ENCODE data around the gene GSG1L.

The GSG1L gene

DNA sequence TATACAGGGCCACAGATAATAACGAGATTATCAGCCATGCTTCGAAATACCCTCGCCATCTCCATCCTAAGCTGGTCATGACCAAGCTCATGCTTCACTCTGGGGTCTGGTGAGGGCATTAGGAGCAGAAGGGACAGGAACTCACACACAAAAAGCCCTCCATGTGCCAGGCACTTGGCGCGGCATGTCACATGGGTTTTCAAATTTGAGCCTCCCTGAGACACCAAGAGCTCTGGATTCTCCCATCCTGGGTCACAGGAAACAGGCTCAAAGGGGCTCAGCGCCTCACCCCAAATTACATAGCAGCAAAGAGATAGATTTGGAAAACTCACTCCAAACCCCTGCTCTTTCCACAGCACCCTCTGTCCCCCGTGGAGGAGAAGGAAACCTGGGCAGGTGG lies 239.5 kb downstream of the GSG1L start:
- no peak for DNase-seq (ENCODE audit: low read depth in 3 of 3, low spot score in 1 of 3)

DNA sequence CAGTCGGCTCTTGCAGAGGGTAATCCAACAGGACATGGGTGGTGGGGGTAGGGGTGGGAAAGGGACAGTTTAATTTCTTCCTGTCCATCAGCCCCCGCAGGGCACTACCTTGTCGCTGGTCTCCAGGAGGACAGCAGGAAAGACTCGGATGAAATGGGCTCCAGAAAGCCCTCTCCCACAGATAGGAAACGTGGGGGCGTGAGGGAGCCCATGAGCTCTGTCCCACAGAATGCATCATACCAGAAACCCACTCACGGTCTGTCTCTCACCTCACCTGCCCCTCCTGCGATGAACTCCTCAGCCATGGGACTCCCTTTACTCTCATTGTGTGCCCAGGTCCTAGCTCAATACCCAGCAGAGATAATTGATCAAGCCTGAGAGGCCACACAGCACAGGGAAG lies 240.1 kb downstream of the GSG1L start:
- DNase-seq (ENCODE audit: low read depth in 3 of 3, low spot score in 1 of 3) = no peak

DNA sequence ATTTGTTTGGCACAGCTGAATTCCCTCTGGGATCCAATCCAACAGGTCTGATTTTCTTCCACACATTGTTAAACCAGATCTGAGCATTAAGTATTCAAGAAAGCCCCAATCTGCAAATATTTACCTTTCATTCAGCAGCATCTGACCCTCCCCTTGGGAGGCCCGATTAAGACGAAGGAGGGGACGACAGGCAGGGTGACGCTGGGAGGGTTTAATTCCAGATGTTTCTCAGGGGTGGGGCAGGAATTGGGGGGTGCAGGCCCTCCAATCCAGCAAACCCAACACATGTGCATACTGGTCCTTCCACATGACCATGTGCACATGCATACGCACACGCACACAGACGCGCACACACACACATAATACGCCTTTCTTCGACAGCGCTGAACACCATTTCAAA lies 240.5 kb downstream of the GSG1L start:
- DNase-seq (ENCODE audit: low read depth in 3 of 3, low spot score in 1 of 3) = no peak

DNA sequence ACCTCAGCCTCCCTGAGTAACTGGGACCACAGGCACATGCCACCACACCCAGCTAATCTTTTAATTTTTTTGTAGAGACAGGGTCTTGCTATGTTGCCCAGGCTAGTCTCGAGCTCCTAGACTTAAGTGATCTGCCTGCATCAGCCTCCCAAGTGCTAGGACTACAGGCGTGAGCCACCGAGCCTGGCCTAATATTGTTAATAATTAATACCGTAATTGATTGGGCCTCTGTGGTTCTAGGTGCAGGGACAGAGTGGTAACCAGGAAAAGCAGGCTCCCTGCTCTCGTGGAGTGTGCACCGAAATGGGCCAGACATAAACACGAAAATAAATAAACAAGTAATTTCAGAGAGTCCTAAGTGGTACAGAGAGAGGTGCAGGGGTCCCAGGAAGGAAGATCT lies 241.0 kb downstream of the GSG1L start:
- DNase-seq (ENCODE audit: low read depth in 3 of 3, low spot score in 1 of 3) = no peak

DNA sequence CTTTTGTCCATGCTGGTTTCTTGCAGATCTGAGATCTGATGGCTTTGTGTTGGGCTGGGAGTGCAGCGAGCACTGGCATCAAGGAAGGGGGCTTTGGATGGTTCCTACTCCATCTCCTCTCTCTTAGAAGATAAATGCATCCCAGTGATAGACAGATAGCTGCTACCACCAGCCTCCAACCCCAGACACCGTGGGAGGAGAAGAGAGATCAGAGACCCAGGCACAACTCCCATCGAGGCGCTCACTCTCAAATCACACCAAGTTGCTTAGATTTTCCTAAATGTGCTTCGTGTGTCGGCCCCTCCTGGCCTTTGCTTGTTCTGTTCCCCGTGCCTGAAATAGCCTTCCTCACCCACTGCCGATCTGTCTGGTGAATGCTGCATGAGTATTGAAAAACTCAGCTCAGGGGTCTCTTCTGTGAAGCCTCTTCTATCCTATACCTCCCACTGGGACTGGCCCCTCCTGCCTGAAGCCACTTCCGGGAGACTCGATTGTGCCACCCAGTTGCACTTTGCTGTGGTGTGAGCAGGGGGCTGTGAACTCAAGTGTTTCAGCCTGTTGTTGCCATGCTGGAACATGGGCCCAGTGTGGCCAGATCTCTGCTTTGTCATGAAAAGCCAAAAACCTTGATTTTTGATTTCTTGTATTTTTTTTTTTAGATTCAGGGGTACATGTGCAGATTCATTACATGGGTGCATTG lies 242.7 kb downstream of the GSG1L start:
- no peak for DNase-seq (ENCODE audit: low read depth in 3 of 3, low spot score in 1 of 3)

DNA sequence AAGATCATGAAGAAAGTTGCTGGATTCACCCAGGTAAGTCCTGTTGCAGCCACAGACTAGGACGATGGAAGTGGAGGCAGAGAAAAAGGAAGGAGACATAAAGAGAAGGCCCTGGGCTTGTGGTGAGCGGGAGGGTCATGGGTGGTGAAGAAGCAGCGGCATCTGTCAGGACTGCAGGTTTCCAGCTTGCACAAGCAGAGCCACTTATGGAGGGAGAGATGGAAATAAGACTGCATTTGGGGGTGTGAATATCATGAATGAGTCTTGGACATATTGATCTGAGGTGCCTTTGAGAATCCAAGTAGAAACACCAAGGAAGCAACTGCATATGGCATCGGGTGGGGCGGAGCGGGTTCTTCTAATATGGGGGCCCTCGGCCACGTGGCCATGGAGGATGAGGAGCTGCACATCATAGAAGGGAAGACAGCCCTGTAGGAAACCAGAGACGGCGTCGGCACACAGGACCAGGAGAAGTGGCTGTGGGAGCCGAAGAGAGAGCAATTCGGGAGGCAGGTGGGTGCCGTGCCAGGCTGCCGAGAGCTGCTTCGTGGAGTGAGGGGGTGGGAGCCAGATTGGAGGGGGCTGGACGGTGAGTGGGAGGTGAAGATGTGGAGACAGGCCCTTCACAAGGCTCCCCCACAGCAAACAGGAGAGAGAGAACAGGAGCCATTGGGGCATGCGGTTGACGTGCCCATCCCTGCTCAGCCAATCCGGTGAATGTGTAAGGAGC lies 243.5 kb downstream of the GSG1L start:
- no peak for DNase-seq (ENCODE audit: low read depth in 3 of 3, low spot score in 1 of 3)

DNA sequence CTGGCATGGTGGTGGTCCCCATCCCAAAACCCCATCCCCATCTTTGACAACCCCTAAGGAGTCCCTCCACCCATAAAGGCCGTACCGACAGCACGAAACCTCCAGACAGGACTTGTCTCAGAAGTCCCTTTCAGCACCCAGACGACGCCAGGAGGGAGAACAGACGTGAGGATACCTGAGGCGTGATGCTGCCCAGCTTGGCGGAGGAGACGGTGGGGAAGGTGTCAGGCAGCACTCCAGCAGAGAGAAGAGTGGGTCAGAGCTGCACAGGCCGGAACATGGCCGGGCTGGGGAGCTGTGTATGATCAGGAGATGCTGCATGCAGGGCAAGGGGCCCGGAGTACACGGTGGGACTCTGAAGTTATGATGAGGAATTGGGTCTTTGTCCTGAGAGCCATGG lies 244.2 kb downstream of the GSG1L start:
- no peak for DNase-seq (ENCODE audit: low read depth in 3 of 3, low spot score in 1 of 3)

DNA sequence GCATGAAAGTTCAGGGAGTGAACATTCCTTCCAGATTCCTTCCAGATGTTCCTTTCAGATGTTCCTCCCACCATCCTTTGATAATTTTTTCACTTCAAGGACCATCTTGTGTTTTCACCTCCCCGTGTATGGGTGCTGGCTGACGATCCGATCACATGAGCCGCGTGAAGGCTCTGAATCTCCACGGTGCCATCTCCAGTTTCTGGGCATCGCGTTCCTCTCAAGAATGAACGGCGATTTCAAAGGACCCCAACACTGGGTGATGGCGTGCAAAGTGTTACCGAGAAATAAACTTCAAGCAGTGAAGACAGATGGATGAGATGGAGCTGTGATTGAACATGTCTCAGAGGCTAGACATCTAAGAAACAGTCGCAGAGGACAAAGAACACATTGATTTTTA lies 245.3 kb downstream of the GSG1L start:
- no peak for DNase-seq (ENCODE audit: low read depth in 3 of 3, low spot score in 1 of 3)

DNA sequence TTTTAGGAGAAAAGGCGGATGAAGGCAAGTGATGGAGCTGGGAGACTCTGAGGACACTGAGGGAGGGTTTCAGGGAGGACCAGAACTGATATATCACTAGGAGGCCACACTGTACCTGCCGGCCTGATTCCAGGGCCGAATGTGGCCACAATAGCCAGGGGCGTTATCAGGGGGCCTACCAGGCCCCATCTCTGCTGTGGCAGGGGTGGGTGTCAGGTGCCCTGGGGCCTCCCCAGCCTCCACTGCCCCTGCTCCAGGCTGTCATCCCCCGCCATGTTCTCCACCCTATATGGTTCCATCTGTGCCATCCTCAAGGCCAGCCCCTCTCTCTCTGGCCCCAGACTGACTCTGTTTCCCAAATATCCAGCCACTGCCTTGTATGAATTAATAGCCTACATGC lies 246.5 kb downstream of the GSG1L start:
- no peak for DNase-seq (ENCODE audit: low read depth in 3 of 3, low spot score in 1 of 3)

DNA sequence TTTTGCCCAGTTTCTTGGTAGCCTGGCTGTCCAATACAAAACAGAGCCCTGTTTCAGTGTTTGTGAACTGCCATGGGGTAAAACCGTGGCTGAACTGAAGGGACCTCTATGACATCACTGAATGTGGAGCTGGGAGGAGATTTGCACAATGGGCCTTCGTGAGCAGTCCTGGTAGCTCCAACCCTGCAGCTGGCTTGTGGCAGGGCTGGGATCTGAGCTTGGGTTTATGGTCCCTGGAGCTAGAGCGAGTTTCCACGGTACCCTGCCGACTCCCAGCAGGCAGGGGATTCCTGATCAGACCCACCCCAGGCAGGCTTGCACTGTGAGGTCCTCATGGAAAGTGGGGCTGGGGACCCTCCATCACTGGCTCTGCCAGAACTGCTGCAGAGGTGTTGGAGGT lies 247.0 kb downstream of the GSG1L start:
- no peak for DNase-seq (ENCODE audit: low read depth in 3 of 3, low spot score in 1 of 3)

DNA sequence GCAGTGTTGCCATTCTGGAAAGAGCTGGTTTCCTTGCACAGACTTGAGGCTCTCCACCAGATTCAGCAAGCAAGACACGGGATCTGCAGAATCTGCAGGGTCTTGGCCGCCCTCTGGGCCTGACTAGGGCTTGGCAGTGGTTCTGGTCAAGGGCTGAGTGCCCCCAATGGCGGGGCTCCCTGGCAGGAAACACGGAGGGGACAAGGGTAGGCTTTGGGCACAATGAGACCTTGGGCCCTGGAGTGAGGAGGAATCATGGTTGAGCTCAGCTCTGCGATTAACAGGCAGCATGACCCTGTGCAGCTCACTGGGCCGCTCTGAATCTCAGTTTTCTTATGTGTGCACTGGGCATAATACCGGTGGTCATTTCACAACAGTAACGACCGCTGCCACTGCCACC lies 249.9 kb downstream of the GSG1L start:
- no peak for DNase-seq (ENCODE audit: low read depth in 3 of 3, low spot score in 1 of 3)

DNA sequence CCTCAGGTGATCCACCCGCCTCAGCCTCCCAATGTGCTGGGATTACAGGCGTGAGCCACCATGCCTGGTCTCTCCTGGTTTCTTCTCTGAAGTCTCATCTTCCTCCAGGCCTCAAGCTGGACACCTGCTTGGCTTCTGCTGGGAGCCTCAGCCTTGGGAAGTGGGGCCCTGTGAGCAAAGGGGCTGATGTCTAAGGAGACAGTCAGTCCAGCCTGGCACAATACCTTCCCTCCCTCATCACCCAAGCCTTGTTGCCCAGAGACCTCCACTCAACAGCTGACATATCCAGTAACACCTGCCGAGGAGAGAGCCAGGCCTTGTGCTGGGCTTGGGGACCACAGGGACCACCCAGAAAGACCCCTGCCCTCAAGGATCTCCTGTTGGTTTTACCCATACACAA lies 251.6 kb downstream of the GSG1L start:
- DNase-seq (ENCODE audit: low read depth in 3 of 3, low spot score in 1 of 3) = no peak

DNA sequence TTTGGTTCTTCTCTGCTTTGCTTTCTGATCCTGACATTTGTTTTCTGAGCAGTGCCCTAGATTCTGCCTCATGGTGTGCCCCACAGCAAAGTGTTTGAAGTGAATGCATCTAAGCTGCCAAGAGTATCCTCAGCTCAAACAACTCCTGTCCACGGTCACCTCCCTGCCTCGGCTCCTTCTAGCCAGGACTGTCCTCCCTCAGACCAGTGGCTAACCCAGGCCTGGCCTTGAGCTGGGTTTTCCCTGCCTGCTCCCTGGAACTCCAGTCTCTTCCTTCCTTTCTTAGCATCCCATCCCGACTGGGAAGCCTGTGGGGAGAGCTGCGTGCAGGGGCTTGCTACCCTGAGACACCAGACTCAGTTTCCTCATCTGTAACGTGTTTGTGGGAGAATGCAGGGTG lies 256.5 kb downstream of the GSG1L start:
- DNase-seq (ENCODE audit: low read depth in 3 of 3, low spot score in 1 of 3) = no peak

DNA sequence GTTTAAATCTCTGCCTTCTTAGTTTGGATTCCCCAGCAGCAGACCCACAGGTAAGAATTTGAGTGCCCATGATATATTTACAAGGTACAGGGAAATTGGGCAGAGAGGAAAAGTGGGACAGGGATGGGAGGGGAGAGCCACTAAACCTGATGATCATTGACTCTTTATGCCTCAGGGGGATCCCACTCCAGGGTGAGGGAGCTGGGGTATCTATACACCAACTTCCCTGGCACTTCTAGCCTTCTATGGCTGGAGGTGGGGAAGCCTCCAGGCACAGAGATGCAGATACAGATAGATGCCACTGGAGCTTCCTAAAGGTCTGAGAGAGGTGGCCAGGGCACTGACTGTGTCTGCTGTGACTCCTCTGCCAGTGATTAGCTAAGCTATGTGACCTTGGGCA lies 257.1 kb downstream of the GSG1L start:
- no peak for DNase-seq (ENCODE audit: low read depth in 3 of 3, low spot score in 1 of 3)

DNA sequence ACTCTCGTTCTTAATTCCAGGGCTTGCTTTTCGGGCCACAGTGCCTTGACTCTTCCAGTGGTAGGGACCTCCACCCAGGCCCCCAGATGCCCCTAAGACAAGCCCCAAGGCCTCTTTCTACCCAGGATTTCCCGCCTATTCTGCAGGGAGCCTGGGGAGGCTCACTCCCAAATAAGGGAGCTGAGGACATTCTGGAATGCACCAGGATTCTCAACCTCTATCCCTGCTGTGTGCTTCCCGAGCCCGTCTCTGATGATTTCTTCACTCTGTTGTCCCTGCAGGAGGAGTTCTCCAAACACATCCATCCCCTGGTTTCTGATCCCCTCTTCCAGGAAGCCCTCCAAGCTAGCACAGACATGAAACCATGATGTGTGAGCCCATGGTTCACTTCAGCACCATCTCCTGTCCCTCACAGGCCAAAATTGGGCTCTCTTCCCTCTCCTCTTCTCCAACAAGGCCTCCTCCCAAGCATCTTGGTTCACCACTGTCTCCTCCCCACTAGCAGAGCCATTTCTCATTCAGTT lies 257.6 kb downstream of the GSG1L start:
- DNase-seq (ENCODE audit: low read depth in 3 of 3, low spot score in 1 of 3) = no peak

DNA sequence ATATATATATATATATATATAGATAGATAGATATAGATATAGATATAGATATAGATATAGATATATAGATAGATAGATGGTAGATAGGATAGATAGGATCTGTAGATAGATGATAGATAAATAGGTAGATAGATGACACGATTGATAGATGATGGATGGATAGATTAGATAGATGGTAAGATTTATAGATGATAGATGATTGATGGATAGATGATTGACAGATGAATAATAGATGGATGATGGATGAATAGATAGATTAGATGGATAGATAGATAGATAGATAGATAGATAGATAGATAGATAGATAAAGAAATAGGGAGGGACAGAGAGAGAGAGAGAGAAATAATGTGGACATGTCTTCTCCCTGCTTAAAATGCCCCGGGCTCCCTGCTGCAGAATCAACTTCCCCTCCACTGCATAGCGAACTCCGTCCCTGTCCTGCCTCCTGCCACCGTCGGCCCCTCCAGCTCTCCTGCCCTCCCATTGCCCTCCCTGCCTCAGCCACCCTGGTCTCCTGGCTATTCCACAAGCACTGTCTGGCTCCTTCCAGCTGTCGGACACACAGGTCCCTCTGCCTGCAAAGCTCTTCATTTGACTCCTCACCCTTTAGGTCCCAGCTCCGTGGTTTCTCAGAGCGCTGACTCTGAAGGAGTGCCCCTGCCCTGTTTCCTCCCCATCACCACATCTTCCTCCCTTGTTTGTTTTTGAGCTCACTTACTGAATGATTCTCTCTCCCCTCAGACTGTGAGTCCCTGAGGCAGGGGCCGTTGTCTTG lies 259.6 kb downstream of the GSG1L start:
- no peak for DNase-seq (ENCODE audit: low read depth in 3 of 3, low spot score in 1 of 3)

DNA sequence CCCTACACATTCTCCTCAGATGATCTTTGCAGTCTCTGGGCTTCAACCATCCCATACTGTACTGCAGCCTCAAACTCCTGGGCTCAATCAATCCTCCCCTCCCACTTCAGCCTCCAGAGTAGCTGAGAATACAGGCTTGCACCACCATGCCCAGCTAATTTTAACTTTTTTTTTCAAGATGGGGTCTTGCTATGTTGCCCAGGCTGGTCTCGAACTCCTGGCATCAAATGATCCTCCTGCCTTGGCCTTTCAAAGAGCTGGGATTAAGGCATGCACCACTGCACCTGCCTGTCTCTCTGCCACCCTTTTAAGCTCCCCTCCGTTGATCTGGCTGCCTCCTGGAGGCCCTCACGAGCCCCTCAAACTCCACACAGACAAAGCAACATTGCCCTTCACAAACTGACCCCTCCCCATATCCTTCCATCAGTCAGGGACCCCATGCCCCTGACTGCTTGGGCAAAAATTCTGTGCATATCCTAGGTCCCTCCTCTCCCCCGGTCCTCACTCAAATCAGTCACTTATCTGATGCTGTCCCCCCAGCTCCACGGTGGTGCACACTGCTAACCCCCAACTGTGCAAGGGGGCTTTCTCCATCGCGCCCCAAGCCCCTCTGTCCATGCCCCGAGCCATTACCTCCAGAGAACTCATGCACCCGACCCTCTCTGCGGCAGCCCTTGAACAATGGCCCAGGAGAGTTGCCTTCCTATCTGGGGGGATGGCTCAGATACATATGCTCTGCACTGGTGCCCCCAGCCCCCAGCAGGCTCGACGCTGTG lies 260.7 kb downstream of the GSG1L start:
- no peak for DNase-seq (ENCODE audit: low read depth in 3 of 3, low spot score in 1 of 3)

DNA sequence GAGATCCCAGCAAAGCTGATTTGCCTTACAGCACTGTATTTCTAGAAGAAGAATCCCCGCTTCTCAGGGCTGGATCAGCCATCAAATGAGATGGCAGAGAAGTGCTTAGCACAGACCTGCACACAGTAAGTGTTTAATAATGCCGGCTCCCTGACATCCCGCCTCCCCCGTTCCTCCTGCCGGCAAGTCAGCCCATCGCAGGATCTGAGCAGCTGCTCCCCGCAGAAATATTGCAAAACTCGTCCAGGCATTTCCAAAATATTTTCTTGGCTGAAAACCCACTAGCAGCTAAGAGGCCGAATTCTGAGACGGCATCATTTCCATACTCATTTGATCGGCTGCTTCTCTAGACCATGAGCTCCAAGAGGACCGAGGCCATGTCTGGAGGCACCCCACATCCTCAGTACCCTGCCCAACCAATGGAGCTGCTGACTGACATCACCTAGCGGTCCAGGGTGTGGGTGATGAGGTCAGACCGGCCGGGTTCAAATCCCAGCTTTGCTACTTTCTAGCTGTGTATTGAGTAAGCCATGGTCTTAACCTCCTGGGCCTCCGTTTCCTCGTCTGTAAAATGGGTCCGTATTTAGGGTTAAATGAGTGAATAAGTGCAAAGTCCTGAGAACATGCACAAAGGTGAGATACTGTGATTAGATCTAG lies 262.1 kb downstream of the GSG1L start:
- no peak for DNase-seq (ENCODE audit: low read depth in 3 of 3, low spot score in 1 of 3)

DNA sequence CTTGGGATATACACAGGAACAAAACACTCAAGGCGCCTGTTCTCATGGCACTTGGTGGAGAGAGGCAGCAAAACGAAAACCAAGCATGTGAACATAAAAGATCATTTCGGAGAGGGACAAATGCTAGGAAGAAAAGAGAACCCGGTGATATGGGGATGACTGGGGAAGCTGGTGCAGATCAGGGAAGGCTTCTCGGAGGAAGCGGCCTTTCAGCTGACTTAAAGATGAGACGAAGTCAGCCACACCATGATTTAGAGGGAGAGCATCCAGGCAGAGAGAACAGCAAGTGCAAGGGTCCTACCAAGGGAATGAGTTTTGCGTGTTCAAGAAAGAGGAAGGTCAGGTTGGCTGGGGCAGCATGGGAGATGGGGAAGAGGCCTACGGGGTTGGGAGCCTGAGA lies 262.7 kb downstream of the GSG1L start:
- DNase-seq (ENCODE audit: low read depth in 3 of 3, low spot score in 1 of 3) = no peak

DNA sequence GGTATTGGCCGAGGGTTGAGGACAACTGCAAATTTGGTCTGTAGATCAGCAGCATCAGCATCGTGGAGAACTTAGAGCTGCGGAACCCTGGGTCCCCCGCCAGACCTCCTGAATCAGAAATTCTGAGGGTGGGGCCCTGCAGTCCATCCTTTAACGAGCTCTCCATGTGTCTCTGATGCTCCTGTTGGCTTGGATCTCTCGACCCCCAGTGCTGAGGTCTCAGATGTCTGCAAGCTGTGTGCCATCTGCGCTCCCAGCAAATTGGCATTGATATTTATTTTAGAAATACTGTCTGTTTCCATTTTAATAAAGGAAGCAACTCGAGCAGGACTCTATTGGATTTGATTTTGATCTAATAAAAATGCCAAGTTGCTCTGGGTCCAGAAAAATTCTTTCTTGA lies 263.6 kb downstream of the GSG1L start:
- DNase-seq (ENCODE audit: low read depth in 3 of 3, low spot score in 1 of 3) = no peak

DNA sequence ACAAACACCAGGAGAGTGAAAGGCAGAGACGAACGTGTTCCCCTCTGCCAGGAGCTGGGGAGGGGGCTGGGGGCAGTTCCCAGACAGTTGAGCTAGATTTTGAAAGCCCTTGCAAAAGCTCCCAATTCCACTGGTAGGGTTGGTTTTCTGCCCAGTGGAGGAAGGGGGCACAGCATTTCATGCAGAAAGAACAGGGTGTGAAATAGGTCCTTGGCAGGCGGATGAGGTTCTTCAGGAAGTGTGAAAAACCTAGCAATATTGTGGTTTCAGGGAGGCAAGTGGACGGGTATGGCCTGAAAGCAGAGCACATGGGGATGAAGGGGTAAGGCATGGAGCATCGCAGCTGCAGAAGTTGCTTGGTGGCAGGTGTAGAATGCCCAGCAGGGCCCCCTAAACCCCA lies 265.3 kb downstream of the GSG1L start:
- DNase-seq (ENCODE audit: low read depth in 3 of 3, low spot score in 1 of 3) = no peak

Measured in stimulated activated CD4-positive, alpha-beta T cell treated with anti-CD3 and anti-CD28 coated beads, TNF-alpha, amount 100 ng/mL, for 1 hour (primary cell).